Hepatocyte (in vitro differentiated cells): Measurements from ENCODE around the gene PAPPA2. TPM values are rescaled to one million over a fixed set of nuclear protein-coding genes. Genes with fewer than 3 reads are reported as not detected.

Experiments
- DNase-seq: peaks from one replicate; pipeline ENCODE4 v3.0.0-alpha.2; 2016; ENCODE audit warnings: low spot score
- H2AFZ ChIP-seq: fragments of 200-600 bp; sonication (generic); 2 replicates; pipeline ENCODE4 v1.6.0; 2016; ENCODE audit warnings: antibody characterized with exemption, mild to moderate bottlenecking
- H3K27ac ChIP-seq: fragments of 200-600 bp; sonication (generic); 2 replicates; pipeline ENCODE4 v1.5.1; 2016; ENCODE audit warnings: mild to moderate bottlenecking
- H3K27me3 ChIP-seq: fragments of 200-600 bp; sonication (generic); 2 replicates; pipeline ENCODE4 v1.6.1; 2016
- H3K36me3 ChIP-seq: fragments of 200-600 bp; sonication (generic); replicated peaks from 2 replicates; pipeline ENCODE4 v1.5.1; 2016; ENCODE audit warnings: low read depth; ENCODE audit not compliant: insufficient read depth
- H3K4me1 ChIP-seq: fragments of 200-600 bp; sonication (generic); 2 replicates; pipeline ENCODE4 v1.5.1; 2016; ENCODE audit warnings: mild to moderate bottlenecking, moderate library complexity; ENCODE audit not compliant: insufficient read depth
- H3K4me2 ChIP-seq: fragments of 200-600 bp; sonication (generic); 2 replicates; pipeline ENCODE4 v1.6.0; 2016
- H3K4me3 ChIP-seq: fragments of 200-600 bp; sonication (generic); 2 replicates; pipeline ENCODE4 v1.5.1; 2016; ENCODE audit warnings: mild to moderate bottlenecking
- H3K79me2 ChIP-seq: fragments of 200-600 bp; sonication (generic); 2 replicates; pipeline ENCODE4 v1.6.0; 2017; ENCODE audit warnings: mild to moderate bottlenecking
- H3K9me2 ChIP-seq: fragments of 200-600 bp; sonication (generic); replicated peaks from 2 replicates; pipeline ENCODE4 v1.6.0; 2017; ENCODE audit warnings: mild to moderate bottlenecking; ENCODE audit not compliant: insufficient read depth
- H3K9me3 ChIP-seq: fragments of 200-600 bp; sonication (generic); 2 replicates; pipeline ENCODE4 v1.5.1; 2016; ENCODE audit warnings: low read depth, mild to moderate bottlenecking
- H4K20me1 ChIP-seq: fragments of 200-600 bp; sonication (generic); 2 replicates; pipeline ENCODE4 v1.6.0; 2016; ENCODE audit warnings: mild to moderate bottlenecking; ENCODE audit not compliant: insufficient read depth, poor library complexity, severe bottlenecking
- CTCF ChIP-seq: fragments of 200-600 bp; sonication (generic); IDR thresholded peaks from 2 replicates; pipeline ENCODE4 v1.5.1; 2016; ENCODE audit warnings: antibody characterized with exemption, mild to moderate bottlenecking; ENCODE audit not compliant: poor library complexity
- EZH2 ChIP-seq: fragments of 200-600 bp; sonication (generic); IDR thresholded peaks from 2 replicates; pipeline ENCODE4 v1.6.1; 2016; ENCODE audit warnings: antibody characterized with exemption, mild to moderate bottlenecking, borderline replicate concordance
- EZH2phosphoT487 ChIP-seq: fragments of 200-600 bp; sonication (generic); IDR thresholded peaks from one replicate; pipeline ENCODE4 v1.6.1; 2018; ENCODE audit warnings: antibody characterized with exemption, mild to moderate bottlenecking, low read depth, moderate library complexity; ENCODE audit not compliant: unreplicated experiment, severe bottlenecking
- WGBS: methylation state at CpG from one replicate; pipeline ENCODE4 v1.1.6; 2016; ENCODE audit warnings: low lambda C conversion rate; ENCODE audit errors: missing lambda C conversion rate; 5-methylcytosine and 5-hydroxymethylcytosine counted together
- polyA plus RNA-seq: library from polyadenylated mRNA; unstranded; fragments of >200 nt; fragmentation: Nextera tagmentation; extraction: Ambion mirVana; gene quantifications from 2 replicates; pipeline ENCODE4 v1.2.1, GENCODE V29; 2016
- total RNA-seq: library from RNA; depleted of rRNA; stranded (reverse); fragments of >200 nt; gene quantifications from 2 replicates; pipeline ENCODE4 v1.2.3, GENCODE V29; 2014

PAPPA2 gene
- total and polyA plus RNA-seq, 2 experiments from 2014 or later, result 1.9 to 2.6 TPM

GRCh38 chr1:176579087-176579486 is 116.1 kb downstream of the PAPPA2 start:
- no peak for DNase-seq
- TF ChIP-seq EZH2 (no peak), CTCF (no peak), EZH2phosphoT487 (no peak)
- Histone ChIP-seq H3K27ac (no peak overlapping the region), H3K9me2 (no peaks in the 10 kb centered on the region), H3K79me2 (no peaks in the 10 kb centered on the region), H3K27me3 (no peaks in the 10 kb centered on the region), H2AFZ (no peak overlapping the region), H3K4me1 (no peaks in the 10 kb centered on the region), H3K9me3 (no peaks in the 10 kb centered on the region), H3K36me3 (no peaks in the 10 kb centered on the region), H4K20me1 (no peaks in the 10 kb centered on the region), H3K4me3 (no peak overlapping the region), H3K4me2 (no peak overlapping the region)
- 79% methylated on average over 3 of the region's 3 CpGs for WGBS

GRCh38 chr1:176595217-176595616 is 132.2 kb downstream of the PAPPA2 start:
- Histone ChIP-seq H3K36me3 (no peaks in the 10 kb centered on the region), H3K4me1 (no peaks in the 10 kb centered on the region), H2AFZ (no peak overlapping the region), H3K27me3 (no peaks in the 10 kb centered on the region), H3K9me2 (no peaks in the 10 kb centered on the region), H3K27ac (no peak overlapping the region), H3K9me3 (no peaks in the 10 kb centered on the region), H3K4me3 (no peak overlapping the region), H3K79me2 (no peaks in the 10 kb centered on the region), H3K4me2 (no peak overlapping the region), H4K20me1 (no peaks in the 10 kb centered on the region)
- WGBS, result 96% methylated on average over 16 of the region's 16 CpGs
- TF ChIP-seq EZH2 (no peak), EZH2phosphoT487 (no peak), CTCF (no peak)
- DNase-seq, result no peak

GRCh38 chr1:176601348-176601747 is 138.4 kb downstream of the PAPPA2 start:
- Histone ChIP-seq H3K27ac (no peak overlapping the region), H3K27me3 (no peaks in the 10 kb centered on the region), H3K4me3 (no peak overlapping the region), H4K20me1 (no peaks in the 10 kb centered on the region), H3K4me2 (no peak overlapping the region), H3K9me3 (no peaks in the 10 kb centered on the region), H2AFZ (no peak overlapping the region), H3K4me1 (peaks cover 9% of the 10 kb centered on the region), H3K9me2 (no peaks in the 10 kb centered on the region), H3K79me2 (no peaks in the 10 kb centered on the region), H3K36me3 (no peaks in the 10 kb centered on the region)
- TF ChIP-seq EZH2phosphoT487, result no peak
- no peak for TF ChIP-seq EZH2
- TF ChIP-seq CTCF, result no peak
- WGBS, result 47% methylated on average over 3 of the region's 3 CpGs
- DNase-seq, result peak; percentile 43

DNA sequence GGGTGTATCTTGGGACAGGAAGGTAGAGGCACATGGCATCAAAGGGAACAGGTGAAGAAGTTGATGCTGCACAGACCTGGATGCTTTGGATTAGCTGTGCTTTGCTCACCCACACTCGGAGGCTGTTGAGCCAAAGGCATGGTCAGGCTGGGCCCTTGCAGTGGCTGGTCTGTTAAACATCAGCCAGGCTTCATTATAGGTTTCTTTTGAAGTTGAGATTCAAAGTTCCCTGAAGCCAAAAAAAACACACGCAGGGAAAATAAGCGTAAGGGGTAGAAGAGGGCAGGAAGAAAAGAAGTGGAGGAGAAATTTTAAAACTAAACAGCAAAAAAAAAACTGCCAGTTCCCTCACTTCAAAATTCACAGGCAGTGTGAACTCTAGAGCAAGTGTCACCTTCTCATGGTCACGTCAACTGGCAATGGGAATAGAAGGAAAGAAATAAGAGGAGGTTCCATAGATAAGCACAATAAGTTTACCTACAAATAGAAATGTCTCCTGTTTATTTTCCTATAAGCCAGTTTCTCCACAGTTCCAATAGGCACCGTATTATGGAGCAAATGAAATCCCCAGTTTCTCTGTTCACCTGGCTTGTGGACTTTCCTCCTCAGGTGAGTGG is 139.5 kb downstream of the PAPPA2 start:
- H3K4me1 ChIP-seq, result peaks cover 9% of the 10 kb centered on the region
- peak; percentile 22 for DNase-seq
- no peaks in the 10 kb centered on the region for H3K36me3 ChIP-seq
- no peak overlapping the region for H3K27ac ChIP-seq
- TF ChIP-seq EZH2phosphoT487, result no peak
- no peak for TF ChIP-seq CTCF
- TF ChIP-seq EZH2, result no peak
- H3K9me3 ChIP-seq, result no peaks in the 10 kb centered on the region
- no peaks in the 10 kb centered on the region for H3K9me2 ChIP-seq
- no peaks in the 10 kb centered on the region for H3K27me3 ChIP-seq
- peak overlapping the region; percentile 4 for H3K4me2 ChIP-seq
- WGBS, result 27% methylated on average over 5 of the region's 5 CpGs
- no peak overlapping the region for H3K4me3 ChIP-seq
- no peaks in the 10 kb centered on the region for H4K20me1 ChIP-seq
- no peak overlapping the region for H2AFZ ChIP-seq
- H3K79me2 ChIP-seq, result no peaks in the 10 kb centered on the region
